Measurements from ENCODE around the gene SCUBE1. TPM values are rescaled to one million over a fixed set of nuclear protein-coding genes. Genes with fewer than 3 reads are reported as not detected.

The SCUBE1 gene
- total and polyA plus RNA-seq, 2 of the 4 experiments (the other 2 are of a cell fraction) = not detected

GRCh38 chr22:43186272-43187170, 156.7 kb downstream of the SCUBE1 start, which contains the start of gene TTLL12:
TTLL12 (minus strand) TSS chr22:43187134; CDS start chr22:43187069, 65 bp downstream.
- Histone ChIP-seq H2AFZ (replicated peaks; ENCODE audit: low read length, poor library complexity) (peak within 1 kb of the TSS; percentile 99), H4K8ac (ENCODE audit: low read depth in 2 of 2, low read length in 2 of 2) (peak within 1 kb of the TSS; percentile 97 to 100), H3K14ac (replicated peaks; ENCODE audit: low read depth, low read length) (peak within 1 kb of the TSS; percentile 92), H3K4me3 (ENCODE audit: insufficient read depth, low read depth, low read length) (peak within 1 kb of the TSS; percentile 62), H3K18ac (ENCODE audit: low read depth, low read length) (peak within 1 kb of the TSS; percentile 61), H3K9ac (ENCODE audit: low read depth, low read length) (peak within 1 kb of the TSS; percentile 58), H2AK5ac (ENCODE audit: low read depth, low read length) (peak within 1 kb of the TSS; percentile 63), H3K56ac (ENCODE audit: extremely low read depth, insufficient read depth, low read length) (peak within 1 kb of the TSS; percentile 84; the same call in 1 of the 2 replicates), H3K9me3 (ENCODE audit: control insufficient read depth, insufficient read depth, low read length) (no peaks in the 10 kb centered on the region), H2BK120ac (ENCODE audit: low read depth, low read length) (peak within 1 kb of the TSS; percentile 65), H3K4me1 (ENCODE audit: control insufficient read depth, insufficient read depth, low read length) (peaks cover 11% of the 10 kb centered on the region), H2BK5ac (ENCODE audit: low read depth, low read length, poor library complexity, severe bottlenecking) (peak within 1 kb of the TSS; percentile 78), H2AK9ac (replicated peaks; ENCODE audit: low read depth, low read length, poor library complexity) (peak within 1 kb of the TSS; percentile 98), H3K4me2 (ENCODE audit: low read depth, low read length) (peak within 1 kb of the TSS; percentile 87), H3K27me3 (ENCODE audit: control insufficient read depth, insufficient read depth, low read length) (peaks cover 3% of the 10 kb centered on the region), H3K23ac (ENCODE audit: low read depth, low read length) (peak within 1 kb of the TSS; percentile 75), H3K27ac (ENCODE audit: insufficient read depth, low read length) (peak within 1 kb of the TSS; percentile 81), H2BK20ac (ENCODE audit: low read depth, low read length) (no peak within 1 kb of the TSS), H3K4ac (ENCODE audit: low read depth, low read length) (peak within 1 kb of the TSS; percentile 85), H4K5ac (ENCODE audit: low read depth, low read length) (peak within 1 kb of the TSS; percentile 91), H4K91ac (ENCODE audit: insufficient read depth, low read depth, low read length) (peak within 1 kb of the TSS; percentile 96), H4K20me1 (ENCODE audit: insufficient read depth, low read length) (peaks cover 17% of the 10 kb centered on the region), H3K36me3 (ENCODE audit: control insufficient read depth, insufficient read depth, low read length) (0 out of 2 replicates have a peak, but pooled peaks cover 1% of the 10 kb centered on the region), H2BK15ac (ENCODE audit: low read depth, low read length) (peak within 1 kb of the TSS; percentile 28; the same call in 2 of the 3 replicates), H3K79me1 (ENCODE audit: low read depth in 1 of 2, low read length in 2 of 2) (peaks cover 3 to 42% of the 10 kb centered on the region in 2 experiments; a peak in 3 of 4 replicates), H3K9me1 (ENCODE audit: insufficient read depth, low read length) (peaks cover 18% of the 10 kb centered on the region)
- intact Hi-C loops (cut with micrococcal nuclease) (no loop called here), in situ Hi-C loops (cut with MboI; ENCODE audit: low sequenced_read_pairs) (no loop called here), dilution Hi-C loops (cut with HindIII; ENCODE audit: low sequenced_read_pairs, unreplicated experiment) (no loop called here)
- ATAC-seq (ENCODE audit: low read depth) = peak; percentile 62
- DNase-seq = peak; percentile 21
- WGBS, 2 experiments (ENCODE audit: extremely low coverage in 2 of 2, insufficient read length in 1 of 2) = 0% methylated on average over 41 of the region's 87 CpGs; no CpG with 5 or more reads in 1 of the 2 experiments
- CTCF ChIA-PET = interaction anchor here (1.5 to 1.6 kb wide), 2 partner anchors 45 to 640 kb away, joined by 3 read pairs; no protein-coding TSS in a partner anchor
- POLR2A ChIA-PET (ENCODE audit: unreplicated experiment) = interaction anchor here (0.6 kb wide), 4 partner anchors 30 to 865 kb away, joined by 3 to 19 read pairs (median 10); partner anchors contain the start of gene TSPO
- no TSS peak for BruUV-seq (replicated peaks)
- TF ChIP-seq SMC3 (IDR thresholded peaks at IDR 0.05; ENCODE audit: low read depth, low read length) = no peak
- no peak for TF ChIP-seq RCOR1 (IDR thresholded peaks at IDR 0.05; ENCODE audit: insufficient replicate concordance, low read length)
- TF ChIP-seq BHLHE40 (IDR thresholded peaks at IDR 0.05; ENCODE audit: low read depth, low read length) = peak; percentile 96
- TF ChIP-seq MAZ (IDR thresholded peaks at IDR 0.05; ENCODE audit: borderline replicate concordance, low read depth, low read length) = no peak; the same call in 1 of the 2 replicates
- TF ChIP-seq ELK1 (IDR thresholded peaks at IDR 0.05; ENCODE audit: borderline replicate concordance, low read depth, low read length) = no peak
- peak; percentile 40; the same call in 1 of the 2 replicates for TF ChIP-seq USF2 (IDR thresholded peaks at IDR 0.05; ENCODE audit: low read depth, low read length)
- TF ChIP-seq CTCF (conservative IDR thresholded peaks at IDR 0.05; ENCODE audit: low read depth, low read length) = no peak
- no peak for TF ChIP-seq FOS (IDR thresholded peaks at IDR 0.05; ENCODE audit: low read depth, low read length)
- TF ChIP-seq CHD1 (IDR thresholded peaks at IDR 0.05; ENCODE audit: low read depth, low read length) = no peak; the same call in 1 of the 2 replicates
- TF ChIP-seq MXI1 (IDR thresholded peaks at IDR 0.05; ENCODE audit: borderline replicate concordance, low read depth, low read length) = peak; percentile 82
- TF ChIP-seq RAD21 (IDR thresholded peaks at IDR 0.05; ENCODE audit: low read length) = no peak
- TF ChIP-seq POLR2A (IDR thresholded peaks at IDR 0.05; ENCODE audit: low read depth, low read length) = peak; percentile 63
- TF ChIP-seq MAFK (IDR thresholded peaks at IDR 0.05; ENCODE audit: low read depth, low read length) = no peak

Measured in IMR-90 (cell line).